Tibial nerve (tissue), 4 donors: ENCODE data around the gene PCBP1.

Experiments
- CTCF ChIP-seq, 5 experiments: fragments of 200-600 bp in 3 of 5; fragments of 450-650 bp in 2 of 5; sonication (generic) in 3 of 5; IDR thresholded peaks; one replicate each; pipeline ENCODE4 v1.5.1; 2016 to 2019; ENCODE audit warnings: antibody characterized with exemption in 5 of 5, mild to moderate bottlenecking in 3 of 5, moderate library complexity in 2 of 5
- EP300 ChIP-seq, 2 donors: sonication (generic); formaldehyde crosslinking; IDR thresholded peaks; one replicate each; pipeline ENCODE4 v1.6.1; 2017; ENCODE audit warnings: antibody characterized with exemption in 2 of 2, mild to moderate bottlenecking in 1 of 2

- no peak for TF ChIP-seq CTCF (IDR thresholded peaks at IDR 0.05)
- TF ChIP-seq EP300 (IDR thresholded peaks at IDR 0.05), result no peak
Measured at GRCh38 chr2:70042246-70042645, 45.0 kb upstream of the PCBP1 start.
